ENCODE results near the gene RALA.
"Not testable (repeated sequence)": the region's sequence is repeated elsewhere in the genome, so short reads cannot be mapped to it uniquely, and the experiment has no call there.

Gene RALA

GRCh38 chr7:39750253-39751077, 127.1 kb downstream of the RALA start:
- Histone ChIP-seq H3K9ac (ENCODE audit: low read depth, low read length) (no peak overlapping the region), H3K36me3 (ENCODE audit: insufficient read depth, low read length) (no peaks in the 10 kb centered on the region; the same call in 1 of the 2 replicates), H3K4me1 (ENCODE audit: insufficient read depth, low read length) (peaks cover 30% of the 10 kb centered on the region), H3K9me3 (ENCODE audit: control insufficient read depth, insufficient read depth, low read length) (no peaks in the 10 kb centered on the region)

GRCh38 chr7:39753237-39753636, 129.9 kb downstream of the RALA start:
- H3K9me3 ChIP-seq (ENCODE audit: control insufficient read depth, insufficient read depth, low read length); H3K36me3 ChIP-seq (ENCODE audit: insufficient read depth, low read length); H3K9ac ChIP-seq (ENCODE audit: low read depth, low read length): not testable (repeated sequence)
- peaks cover 28% of the 10 kb centered on the region for H3K4me1 ChIP-seq (ENCODE audit: insufficient read depth, low read length)

GRCh38 chr7:39753823-39754325, 130.5 kb downstream of the RALA start:
- no peaks in the 10 kb centered on the region for H3K9me3 ChIP-seq (ENCODE audit: control insufficient read depth, insufficient read depth, low read length)
- H3K9ac ChIP-seq (ENCODE audit: low read depth, low read length) = no peak overlapping the region; the same call in 1 of the 2 replicates
- peaks cover 27% of the 10 kb centered on the region for H3K4me1 ChIP-seq (ENCODE audit: insufficient read depth, low read length)
- H3K36me3 ChIP-seq (ENCODE audit: insufficient read depth, low read length) = no peaks in the 10 kb centered on the region; the same call in 1 of the 2 replicates

- no peaks in the 10 kb centered on the region for H3K9me3 ChIP-seq (ENCODE audit: control insufficient read depth, insufficient read depth, low read length)
- H3K36me3 ChIP-seq (ENCODE audit: insufficient read depth, low read length) = no peaks in the 10 kb centered on the region; the same call in 1 of the 2 replicates
- no peak overlapping the region; the same call in 1 of the 2 replicates for H3K9ac ChIP-seq (ENCODE audit: low read depth, low read length)
- peaks cover 20% of the 10 kb centered on the region for H3K4me1 ChIP-seq (ENCODE audit: insufficient read depth, low read length)
Measured at GRCh38 chr7:39754326-39755120, 131.2 kb downstream of the RALA start.

- H3K36me3 ChIP-seq (ENCODE audit: insufficient read depth, low read length) = no peaks in the 10 kb centered on the region
- H3K9me3 ChIP-seq (ENCODE audit: control insufficient read depth, insufficient read depth, low read length) = no peaks in the 10 kb centered on the region
- no peak overlapping the region for H3K9ac ChIP-seq (ENCODE audit: low read depth, low read length)
- H3K4me1 ChIP-seq (ENCODE audit: insufficient read depth, low read length) = peaks cover 18% of the 10 kb centered on the region
Measured at GRCh38 chr7:39757604-39758003, 134.2 kb downstream of the RALA start.
